ENCODE measurements around the gene TRAPPC3. TPM values are rescaled to one million over a fixed set of nuclear protein-coding genes. Genes with fewer than 3 reads are reported as not detected.

Gene TRAPPC3
- total and polyA plus RNA-seq, 9 of the 15 experiments (the other 6 are each of a cell fraction or from before 2014, with no cell fraction given): 20.6 to 141 (median 112) TPM

DNA sequence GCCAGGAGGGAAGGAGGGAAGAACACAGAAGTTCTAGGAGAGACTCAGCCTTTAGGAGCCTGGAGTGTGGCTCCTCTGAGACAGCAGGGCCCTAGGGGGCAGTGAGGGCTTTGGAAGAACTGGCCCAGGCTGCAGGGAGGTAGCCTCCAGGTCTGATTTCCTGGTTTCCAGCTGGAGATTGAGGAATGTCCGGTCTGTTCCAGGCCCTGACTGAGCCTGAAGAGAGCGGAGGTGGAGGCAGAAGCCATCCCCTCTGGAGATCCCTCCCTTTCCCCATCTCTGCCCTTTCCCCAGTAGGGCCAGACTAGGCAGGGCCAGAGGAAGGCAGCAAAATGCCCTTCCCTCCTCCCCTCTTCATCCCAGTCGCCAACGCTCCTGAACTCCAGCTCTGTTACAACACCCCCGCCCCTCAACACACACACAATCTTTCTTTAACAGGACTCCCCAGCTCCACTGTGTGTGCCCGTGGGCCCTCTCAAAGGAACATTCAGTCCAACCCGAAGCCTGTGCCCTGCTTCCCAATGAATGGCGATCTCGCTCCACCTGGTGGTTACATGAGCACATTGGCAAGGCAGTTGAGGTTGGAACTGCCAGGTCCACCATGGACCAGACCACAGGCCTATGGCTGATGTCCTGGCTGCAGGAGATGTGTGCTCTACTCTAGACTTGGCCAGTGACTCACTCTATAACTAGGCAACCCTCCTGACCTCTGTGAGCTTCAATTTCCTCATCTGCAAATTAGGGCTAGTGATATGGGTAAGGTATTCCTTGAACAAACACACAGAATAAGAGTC, 38.7 kb upstream of the TRAPPC3 start (continued):
- TF ChIP-seq POLR3G (IDR thresholded peaks at IDR 0.05; ENCODE audit: extremely low read depth, insufficient read length, insufficient replicate concordance) (no peak), ZNF197 (CRISPR knock-in tag; IDR thresholded peaks at IDR 0.05; ENCODE audit: low read depth) (no peak), OTX1 (CRISPR knock-in tag; IDR thresholded peaks at IDR 0.05) (0 out of 2 replicates have a peak, but pooled peaks have one; percentile 4), KLF6 (CRISPR knock-in tag; IDR thresholded peaks at IDR 0.05; ENCODE audit: borderline replicate concordance) (no peak), FOXJ2 (tag; IDR thresholded peaks at IDR 0.05) (no peak), ZNF717 (CRISPR knock-in tag; IDR thresholded peaks at IDR 0.05) (no peak), ZNF57 (CRISPR knock-in tag; IDR thresholded peaks at IDR 0.05) (no peak), JUNB (CRISPR knock-in tag; conservative IDR thresholded peaks at IDR 0.05) (no peak), ELF4 (CRISPR knock-in tag; IDR thresholded peaks at IDR 0.05) (no peak), ERF (CRISPR knock-in tag; IDR thresholded peaks at IDR 0.05) (no peak), TSC22D4 (tag; IDR thresholded peaks at IDR 0.05) (no peak), RB1 (IDR thresholded peaks at IDR 0.05; ENCODE audit: low read depth) (0 out of 2 replicates have a peak, but pooled peaks have one; percentile 38), NR2F6 (CRISPR knock-in tag; IDR thresholded peaks at IDR 0.05) (no peak), SMAD3 (CRISPR knock-in tag; conservative IDR thresholded peaks at IDR 0.05) (no peak), ZNF444 (CRISPR knock-in tag; IDR thresholded peaks at IDR 0.05) (no peak), NR3C1 (CRISPR knock-in tag; IDR thresholded peaks at IDR 0.05) (no peak), SP1 (CRISPR knock-in tag; IDR thresholded peaks at IDR 0.05) (0 out of 2 replicates have a peak, but pooled peaks have one; percentile 38), CC2D1A (IDR thresholded peaks at IDR 0.05) (peak; percentile 93), EP300 (IDR thresholded peaks at IDR 0.05; ENCODE audit: low read length) (no peak; the same call in 1 of the 2 replicates), SIRT6 (IDR thresholded peaks at IDR 0.05; ENCODE audit: low read depth, low read length) (no peak), CBX3 (IDR thresholded peaks at IDR 0.05; ENCODE audit: borderline replicate concordance in 1 of 2, low read length in 2 of 2) (peak in 1 of 2 experiments; percentile 73; a peak in 1 of 3 replicates)
- TF ChIP-seq, protein P1, sequence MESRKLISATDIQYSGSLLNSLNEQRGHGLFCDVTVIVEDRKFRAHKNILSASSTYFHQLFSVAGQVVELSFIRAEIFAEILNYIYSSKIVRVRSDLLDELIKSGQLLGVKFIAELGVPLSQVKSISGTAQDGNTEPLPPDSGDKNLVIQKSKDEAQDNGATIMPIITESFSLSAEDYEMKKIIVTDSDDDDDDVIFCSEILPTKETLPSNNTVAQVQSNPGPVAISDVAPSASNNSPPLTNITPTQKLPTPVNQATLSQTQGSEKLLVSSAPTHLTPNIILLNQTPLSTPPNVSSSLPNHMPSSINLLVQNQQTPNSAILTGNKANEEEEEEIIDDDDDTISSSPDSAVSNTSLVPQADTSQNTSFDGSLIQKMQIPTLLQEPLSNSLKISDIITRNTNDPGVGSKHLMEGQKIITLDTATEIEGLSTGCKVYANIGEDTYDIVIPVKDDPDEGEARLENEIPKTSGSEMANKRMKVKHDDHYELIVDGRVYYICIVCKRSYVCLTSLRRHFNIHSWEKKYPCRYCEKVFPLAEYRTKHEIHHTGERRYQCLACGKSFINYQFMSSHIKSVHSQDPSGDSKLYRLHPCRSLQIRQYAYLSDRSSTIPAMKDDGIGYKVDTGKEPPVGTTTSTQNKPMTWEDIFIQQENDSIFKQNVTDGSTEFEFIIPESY (CRISPR knock-in tag; IDR thresholded peaks at IDR 0.05): peak; percentile 50; the same call in 1 of the 2 replicates
- TF ChIP-seq, protein P2, sequence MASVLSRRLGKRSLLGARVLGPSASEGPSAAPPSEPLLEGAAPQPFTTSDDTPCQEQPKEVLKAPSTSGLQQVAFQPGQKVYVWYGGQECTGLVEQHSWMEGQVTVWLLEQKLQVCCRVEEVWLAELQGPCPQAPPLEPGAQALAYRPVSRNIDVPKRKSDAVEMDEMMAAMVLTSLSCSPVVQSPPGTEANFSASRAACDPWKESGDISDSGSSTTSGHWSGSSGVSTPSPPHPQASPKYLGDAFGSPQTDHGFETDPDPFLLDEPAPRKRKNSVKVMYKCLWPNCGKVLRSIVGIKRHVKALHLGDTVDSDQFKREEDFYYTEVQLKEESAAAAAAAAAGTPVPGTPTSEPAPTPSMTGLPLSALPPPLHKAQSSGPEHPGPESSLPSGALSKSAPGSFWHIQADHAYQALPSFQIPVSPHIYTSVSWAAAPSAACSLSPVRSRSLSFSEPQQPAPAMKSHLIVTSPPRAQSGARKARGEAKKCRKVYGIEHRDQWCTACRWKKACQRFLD (CRISPR knock-in tag; IDR thresholded peaks at IDR 0.05): peak; percentile 63; the same call in 1 of the 2 replicates
- TF ChIP-seq, protein P3, sequence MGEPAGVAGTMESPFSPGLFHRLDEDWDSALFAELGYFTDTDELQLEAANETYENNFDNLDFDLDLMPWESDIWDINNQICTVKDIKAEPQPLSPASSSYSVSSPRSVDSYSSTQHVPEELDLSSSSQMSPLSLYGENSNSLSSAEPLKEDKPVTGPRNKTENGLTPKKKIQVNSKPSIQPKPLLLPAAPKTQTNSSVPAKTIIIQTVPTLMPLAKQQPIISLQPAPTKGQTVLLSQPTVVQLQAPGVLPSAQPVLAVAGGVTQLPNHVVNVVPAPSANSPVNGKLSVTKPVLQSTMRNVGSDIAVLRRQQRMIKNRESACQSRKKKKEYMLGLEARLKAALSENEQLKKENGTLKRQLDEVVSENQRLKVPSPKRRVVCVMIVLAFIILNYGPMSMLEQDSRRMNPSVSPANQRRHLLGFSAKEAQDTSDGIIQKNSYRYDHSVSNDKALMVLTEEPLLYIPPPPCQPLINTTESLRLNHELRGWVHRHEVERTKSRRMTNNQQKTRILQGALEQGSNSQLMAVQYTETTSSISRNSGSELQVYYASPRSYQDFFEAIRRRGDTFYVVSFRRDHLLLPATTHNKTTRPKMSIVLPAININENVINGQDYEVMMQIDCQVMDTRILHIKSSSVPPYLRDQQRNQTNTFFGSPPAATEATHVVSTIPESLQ (CRISPR knock-in tag; IDR thresholded peaks at IDR 0.05): no peak

Data from K562 (cell line).